NCI-H187 treated with DMSO at 0.1 percent for 48 hours (cell line): ENCODE measurements around the gene SNX15.
"Not testable (repeated sequence)": the region's sequence is repeated elsewhere in the genome, so short reads cannot be mapped to it uniquely, and the experiment has no call there.

Experiments used
- DNase-seq: peaks from one replicate; lab custom pipeline; 2025; lab: John Stamatoyannopoulos, UW

The SNX15 gene, protein sequence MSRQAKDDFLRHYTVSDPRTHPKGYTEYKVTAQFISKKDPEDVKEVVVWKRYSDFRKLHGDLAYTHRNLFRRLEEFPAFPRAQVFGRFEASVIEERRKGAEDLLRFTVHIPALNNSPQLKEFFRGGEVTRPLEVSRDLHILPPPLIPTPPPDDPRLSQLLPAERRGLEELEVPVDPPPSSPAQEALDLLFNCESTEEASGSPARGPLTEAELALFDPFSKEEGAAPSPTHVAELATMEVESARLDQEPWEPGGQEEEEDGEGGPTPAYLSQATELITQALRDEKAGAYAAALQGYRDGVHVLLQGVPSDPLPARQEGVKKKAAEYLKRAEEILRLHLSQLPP

DNA sequence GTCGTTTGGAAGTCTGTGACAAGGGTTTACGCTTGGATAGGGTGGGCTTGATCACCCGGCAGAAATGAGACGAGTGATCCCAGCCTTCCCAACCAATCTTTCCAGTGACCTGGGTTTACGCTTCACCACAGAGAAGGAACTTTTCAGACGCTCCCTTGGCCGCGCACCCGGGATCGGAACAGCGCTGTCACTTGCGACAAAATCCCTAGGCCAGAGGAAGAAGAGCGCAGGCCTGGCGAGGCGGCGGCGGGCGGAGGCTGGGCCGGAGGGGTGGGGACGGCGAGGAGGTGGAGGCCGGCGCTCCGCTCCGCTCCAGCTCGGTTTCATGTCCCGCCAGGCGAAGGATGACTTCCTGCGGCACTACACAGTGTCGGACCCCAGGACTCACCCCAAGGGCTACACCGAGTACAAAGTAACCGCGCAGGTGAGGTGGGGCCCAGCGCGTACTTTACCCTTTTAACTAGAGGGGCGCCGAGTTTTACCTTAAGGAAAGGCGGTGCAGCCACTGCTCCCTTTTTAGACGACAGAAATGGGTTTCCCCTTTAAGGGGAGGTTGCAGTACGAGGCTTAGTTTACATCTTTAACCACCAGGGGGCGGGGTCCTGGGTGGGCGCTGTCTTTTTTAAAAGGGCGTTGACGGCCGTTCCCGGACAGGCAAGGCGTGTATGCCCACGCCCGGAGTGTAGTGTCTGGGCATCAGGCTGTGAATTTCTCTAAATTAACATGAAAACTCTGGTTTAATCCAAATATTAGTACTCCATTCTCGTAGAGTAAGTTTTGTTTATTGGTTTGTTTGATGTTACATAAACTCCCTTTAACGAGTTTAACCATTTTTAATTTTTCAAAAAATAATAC, at the start of gene SNX15:
Gene SNX15, plus strand, starts transcription at position 227 of the 855 bp plus-strand sequence. Its CDS starts 99 bp downstream, at position 326.
- peak; percentile 75 for DNase-seq

DNA sequence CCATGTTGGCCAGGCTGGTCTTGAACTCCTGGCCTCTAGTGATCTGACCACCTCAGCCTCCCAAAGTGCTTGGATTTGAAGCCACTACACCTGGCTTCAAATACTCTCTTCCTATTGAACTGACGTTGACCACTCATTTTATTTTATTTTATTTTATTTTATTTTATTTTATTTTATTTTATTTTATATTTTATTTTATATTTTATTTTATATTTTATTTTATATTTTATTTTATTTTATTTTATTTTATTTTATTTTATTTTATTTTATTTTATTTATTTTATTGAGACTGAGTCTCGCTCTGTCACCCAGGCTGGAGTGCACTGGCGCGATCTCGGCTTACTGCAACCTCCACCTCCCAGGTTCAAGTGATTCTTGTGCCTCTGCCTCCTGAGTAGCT, 43.9 kb upstream of the SNX15 start:
- not testable (repeated sequence) for DNase-seq

DNA sequence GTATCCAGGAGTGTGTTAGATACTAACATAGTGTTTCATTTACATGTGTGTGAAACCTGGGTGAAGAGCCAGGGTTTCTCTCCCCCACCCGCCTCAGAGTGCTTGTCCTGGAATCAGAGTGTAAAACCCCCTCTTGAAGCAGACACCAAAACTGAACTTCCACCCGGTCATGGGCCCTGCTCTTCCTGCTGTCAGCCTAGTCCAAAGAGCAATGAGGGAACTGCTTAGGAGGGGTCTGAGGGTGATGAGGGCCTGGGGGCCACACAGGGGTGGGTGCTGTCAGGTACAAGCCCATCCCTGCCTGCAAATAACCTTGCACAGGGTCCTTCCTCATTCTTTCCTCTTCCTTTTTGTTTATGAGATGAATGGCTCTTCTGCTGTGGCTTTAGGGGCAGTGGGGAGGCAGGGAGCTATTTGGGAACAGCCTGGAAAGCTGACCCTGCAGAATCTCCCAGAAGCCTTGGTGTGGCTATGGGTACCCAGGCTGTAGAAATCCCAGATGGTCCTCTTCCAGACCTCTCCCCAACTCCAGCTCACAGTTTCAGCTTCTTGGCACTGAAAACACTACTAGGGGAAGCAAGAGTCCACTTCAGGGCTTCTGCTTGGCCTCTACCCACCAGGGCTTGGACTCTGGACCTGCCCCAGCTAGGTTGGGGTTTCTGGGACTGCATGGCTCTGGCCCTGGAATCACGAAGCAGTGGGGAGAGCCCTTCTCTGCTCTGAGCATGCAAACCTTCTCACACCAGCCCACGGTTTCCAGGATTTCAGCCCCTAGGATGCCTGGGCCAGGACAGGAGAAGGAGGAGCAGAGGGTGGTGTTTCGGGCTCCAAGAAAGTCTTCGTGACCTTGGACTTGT, 39.0 kb upstream of the SNX15 start:
- no peak for DNase-seq

DNA sequence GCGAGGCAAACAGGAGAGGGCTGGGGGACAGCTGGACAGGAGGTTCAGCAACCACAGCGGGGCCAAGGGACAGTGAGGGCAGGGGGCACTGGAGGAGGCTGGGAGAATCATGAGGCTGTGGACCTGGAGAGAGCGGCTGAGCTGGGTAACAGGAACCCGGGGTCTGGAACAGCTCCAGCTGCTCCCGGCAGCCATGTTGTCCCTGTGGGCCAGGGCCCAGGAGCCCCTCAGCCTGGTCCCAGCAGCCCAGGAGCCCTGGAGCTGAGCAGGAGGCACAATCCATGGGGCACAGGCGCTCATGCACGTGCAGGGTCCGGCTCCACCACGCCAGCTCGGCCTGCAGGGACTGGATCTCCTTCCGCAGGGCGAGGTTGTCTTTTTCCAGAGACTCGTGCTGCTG, 37.8 kb upstream of the SNX15 start:
- DNase-seq = no peak

DNA sequence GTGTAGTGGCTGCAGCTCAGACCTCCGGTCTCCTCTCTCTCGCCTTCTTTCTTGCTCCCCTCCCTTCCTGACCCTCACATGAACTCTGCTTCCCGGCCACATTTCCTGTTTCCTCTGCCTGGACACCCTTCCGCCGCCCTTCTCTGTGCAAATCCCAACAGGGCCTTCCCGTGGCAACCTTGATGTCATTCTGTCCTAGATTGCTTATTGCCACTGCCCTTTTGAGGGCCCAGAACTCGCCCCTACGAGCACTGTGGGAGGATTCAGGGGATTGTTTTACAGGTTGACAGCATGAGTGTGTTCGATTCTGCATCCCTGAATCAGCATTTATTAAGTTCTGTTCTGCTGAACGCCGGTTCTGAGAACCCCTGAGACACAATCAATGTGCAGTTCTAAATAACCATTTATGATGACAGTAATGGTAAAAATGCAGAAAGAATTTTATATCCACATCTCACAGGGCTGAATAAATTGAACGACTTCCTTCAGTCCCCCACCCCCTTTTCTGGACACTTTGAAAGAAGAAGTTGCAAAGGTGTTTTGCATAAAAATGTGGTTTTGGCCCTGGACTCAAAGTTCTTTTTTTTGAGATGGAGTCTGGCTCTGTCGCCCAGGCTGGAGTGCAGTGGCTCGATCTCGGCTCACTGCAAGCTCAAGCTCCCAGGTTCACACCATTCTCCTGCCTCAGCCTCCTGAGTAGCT, 36.9 kb upstream of the SNX15 start:
- no peak for DNase-seq

GRCh38 chr11:64994318-64994717, 32.9 kb upstream of the SNX15 start:
- no peak for DNase-seq

DNA sequence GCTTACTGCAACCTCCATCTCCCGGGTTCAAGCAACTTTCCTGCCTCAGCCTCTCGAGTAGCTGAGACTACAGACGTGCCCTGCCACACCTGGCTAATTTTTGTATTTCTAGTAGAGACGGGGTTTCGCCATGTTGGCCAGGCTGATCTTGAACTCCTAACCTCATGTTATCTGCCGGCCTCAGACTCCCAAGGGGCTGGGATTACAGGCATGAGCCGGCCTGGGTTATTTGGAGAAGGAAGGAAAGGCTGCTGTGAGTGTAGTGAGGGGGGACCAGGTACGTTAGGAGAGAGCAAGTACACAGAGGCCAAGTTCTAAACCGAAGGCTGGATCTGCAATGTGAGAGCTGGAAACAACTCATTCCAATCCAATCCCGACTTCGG, 30.9 kb upstream of the SNX15 start:
- no peak for DNase-seq

DNA sequence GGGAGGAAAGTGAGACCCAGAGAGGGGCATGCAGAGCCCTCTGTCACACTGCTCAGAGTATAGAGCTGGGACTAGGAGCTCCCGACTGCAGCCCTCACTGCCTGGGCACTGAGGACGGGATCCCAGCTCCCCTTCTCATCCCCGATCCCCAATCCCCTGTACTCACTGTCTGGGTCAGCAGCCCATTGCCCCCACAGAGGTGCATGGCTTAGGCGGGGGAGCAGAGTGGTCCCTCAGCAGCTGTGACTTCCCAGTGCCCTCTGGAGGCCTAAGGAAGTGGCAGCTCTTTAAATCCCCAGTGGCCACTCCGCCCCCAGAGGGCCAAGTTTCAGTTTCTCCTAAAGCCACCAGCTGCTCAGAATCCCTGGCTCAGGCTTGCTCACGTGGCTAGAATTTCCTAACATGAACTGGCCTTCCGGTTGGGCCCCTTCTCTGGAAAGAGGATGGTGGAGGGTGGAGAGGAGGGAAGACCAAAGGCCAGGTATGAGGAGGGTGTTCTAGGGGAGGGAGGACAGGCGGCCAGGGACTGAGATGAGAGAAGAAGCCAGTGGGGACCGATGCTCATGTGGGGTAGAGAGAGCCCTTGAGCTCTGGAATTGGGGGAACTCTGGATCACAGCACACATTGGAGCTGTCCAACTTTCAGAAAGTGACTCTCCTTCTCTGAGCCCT, 30.4 kb upstream of the SNX15 start, which contains the start of gene BATF2:
Gene BATF2, minus strand, starts transcription at position 262 of the 671 bp plus-strand sequence. Its CDS starts 57 bp downstream, at position 205.
- DNase-seq = no peak

- no peak for DNase-seq
Measured at GRCh38 chr11:64998141-64998540, 29.1 kb upstream of the SNX15 start.

DNA sequence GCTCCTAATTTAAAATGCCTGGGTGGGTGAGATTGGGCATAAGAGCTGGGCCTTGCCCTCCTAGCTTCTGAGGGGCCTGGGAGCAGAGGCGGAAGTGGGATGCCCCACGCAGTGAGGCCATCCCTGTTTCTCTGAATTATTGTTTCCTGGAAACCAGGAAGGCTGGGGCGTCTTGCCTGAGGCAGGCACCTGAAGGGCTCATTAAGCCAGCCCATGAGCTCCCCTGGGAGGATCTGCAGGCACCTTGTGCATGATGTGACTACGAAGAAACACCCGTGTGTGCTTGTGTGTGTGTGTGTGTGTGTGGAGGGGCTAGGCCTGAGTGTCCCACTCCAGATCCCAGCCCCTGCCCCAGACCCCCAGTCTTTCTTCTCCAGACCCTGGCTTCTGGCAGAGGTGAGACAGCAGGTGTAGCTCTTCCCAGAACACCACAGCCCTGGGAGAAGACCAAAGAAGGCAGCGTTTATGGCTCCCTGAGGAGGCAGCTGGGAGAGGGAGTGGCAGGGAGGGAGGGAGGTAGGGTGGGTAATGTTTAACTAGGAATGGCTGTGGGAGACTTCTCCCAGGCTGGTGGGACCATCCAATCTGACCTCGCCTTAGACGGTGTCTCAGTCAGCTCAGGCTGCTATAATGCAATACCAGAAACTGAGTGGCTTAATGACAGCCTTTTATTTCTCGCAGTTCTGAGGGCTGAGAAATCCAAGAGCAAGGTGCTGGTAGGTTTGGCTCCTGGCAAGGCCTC, 28.4 kb upstream of the SNX15 start:
- peak; percentile 18 for DNase-seq

- DNase-seq = no peak
Measured at GRCh38 chr11:64999478-64999877, 27.8 kb upstream of the SNX15 start.

- no peak for DNase-seq
Measured at GRCh38 chr11:65002706-65003105, 24.5 kb upstream of the SNX15 start.

DNA sequence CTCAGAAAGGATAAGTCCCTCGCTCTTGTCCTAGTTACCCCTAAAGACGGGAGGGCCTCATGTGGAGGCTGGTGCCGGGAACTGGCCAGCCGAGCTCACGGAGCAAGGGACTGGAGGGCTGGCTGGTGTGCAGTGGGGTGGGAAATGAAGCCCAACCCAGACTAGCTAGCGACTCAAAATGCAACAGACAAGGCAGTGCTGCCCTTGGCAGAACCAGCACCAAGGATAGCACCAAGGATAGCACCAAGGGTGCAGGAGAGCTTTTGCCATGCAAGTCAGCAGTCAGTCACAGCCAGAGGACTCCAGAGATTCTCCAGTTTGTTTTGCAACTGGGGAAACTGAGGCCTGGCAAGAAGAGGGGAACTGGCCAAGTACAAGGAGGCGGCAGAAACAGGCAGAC, 24.0 kb upstream of the SNX15 start:
- no peak for DNase-seq

DNA sequence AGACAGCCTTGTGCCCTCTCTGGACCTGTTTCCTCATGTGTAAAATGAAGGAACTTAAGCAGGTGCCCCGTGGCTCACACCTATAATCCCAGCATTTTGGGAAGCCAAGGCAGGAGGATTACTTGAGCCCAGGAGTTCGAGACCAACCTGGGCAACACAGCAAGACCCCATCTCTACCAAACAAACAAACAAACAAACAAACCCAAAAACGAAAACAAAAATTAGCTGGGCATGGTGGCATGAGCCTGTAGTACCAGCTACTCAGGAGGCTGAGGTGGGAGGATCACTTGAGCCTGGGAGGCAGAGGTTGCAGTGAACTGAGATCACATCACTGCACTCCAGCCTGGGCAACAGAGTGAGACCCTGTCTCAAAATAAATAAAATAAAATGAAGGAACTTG, 23.3 kb upstream of the SNX15 start:
- DNase-seq = not testable (repeated sequence)

- no peak for DNase-seq
Measured at GRCh38 chr11:65008016-65008415, 19.2 kb upstream of the SNX15 start.

DNA sequence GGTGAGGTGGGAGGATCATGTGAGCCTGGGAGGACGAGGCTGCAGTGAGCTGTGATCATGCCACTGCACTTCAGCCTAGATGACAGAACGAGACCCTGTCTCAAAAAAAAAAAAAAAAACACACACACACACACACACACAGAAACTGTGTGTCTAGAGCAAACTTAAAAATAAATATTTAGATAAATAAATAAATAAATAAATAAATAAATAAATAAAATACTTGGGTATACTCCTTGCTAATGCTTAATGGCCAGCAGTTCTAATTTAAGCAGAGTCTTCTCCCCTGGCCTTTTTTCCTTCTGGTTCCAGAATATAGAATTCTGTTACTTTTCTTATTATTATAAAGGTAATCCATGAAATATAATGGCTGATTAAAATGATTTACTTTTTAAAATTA, 18.4 kb upstream of the SNX15 start:
- DNase-seq = no peak

DNA sequence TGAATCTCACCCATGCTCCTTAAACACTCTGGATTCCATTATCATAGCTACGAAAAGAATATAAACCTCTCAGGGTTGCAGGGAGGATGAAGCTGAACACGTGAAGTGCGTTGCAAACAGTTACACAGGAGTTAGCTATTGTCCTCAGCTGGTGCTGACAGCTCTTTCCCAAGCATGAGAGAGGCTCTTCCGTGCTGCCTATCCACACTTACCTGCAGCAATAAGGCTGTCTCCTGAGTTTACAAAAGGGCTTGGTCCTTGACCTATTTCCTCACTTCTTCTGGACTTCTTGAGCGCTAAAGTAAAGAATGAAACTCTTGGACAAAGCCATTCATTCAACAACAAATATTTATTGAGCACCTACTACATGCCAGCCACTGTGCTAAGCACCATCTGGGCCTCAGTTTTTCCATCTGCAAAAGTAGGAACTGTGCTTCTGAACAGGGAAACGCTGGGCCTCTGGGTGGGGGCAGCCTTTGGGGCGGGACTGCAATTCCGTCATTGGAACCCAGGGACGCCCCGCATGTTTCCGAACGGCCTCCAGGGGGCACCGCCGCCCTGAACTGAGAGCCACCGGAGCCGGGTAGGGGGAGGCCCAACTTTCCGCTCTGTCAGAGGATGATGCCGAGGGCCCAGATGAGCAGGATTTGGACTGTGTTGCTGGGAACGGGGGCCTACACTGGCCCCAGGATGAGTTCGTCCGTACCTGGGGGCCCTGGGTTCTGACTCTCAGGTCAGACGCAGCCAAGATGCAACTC, 13.9 kb upstream of the SNX15 start:
- DNase-seq = peak; percentile 19

GRCh38 chr11:65013888-65014725, 13.1 kb upstream of the SNX15 start, which contains the start of gene ARL2:
ARL2 (plus strand) TSS chr11:65014160; CDS start chr11:65014208, 48 bp downstream.
- no peak for DNase-seq
